HepG2 (cell line): ENCODE results near the gene FOXN3. TPM values are rescaled to one million over a fixed set of nuclear protein-coding genes. Genes with fewer than 3 reads are reported as not detected.

Experiments
- ATAC-seq: fragments of 200-7000 bp; cut with Tn5 transposase; 3 replicates; pipeline ENCODE4 v1.9.1; 2020; ENCODE audit warnings: mild to moderate bottlenecking, moderate library complexity
- BruUV-seq: library from RNA; stranded (reverse); fragments of 400-500 nt; replicated peaks from 2 replicates; lab custom pipeline; 2021; lab: Mats Ljungman, UMichigan
- CTCF ChIA-PET: fragments of 300-600 bp; formaldehyde crosslinking; extraction: SDS; loops from one replicate; lab custom pipeline; 2021; ENCODE audit warnings: low total read pairs, inconsistent platforms, low intra/inter-chr PET ratio; lab: Yijun Ruan, JAX
- POLR2A ChIA-PET: fragments of 350-600 bp; sonication (Branson Sonifier 250); formaldehyde crosslinking; loops from one replicate; lab custom pipeline; 2020; ENCODE audit warnings: antibody characterized with exemption, inconsistent platforms; lab: Yijun Ruan, JAX
- DNase-seq: peaks from one replicate; pipeline ENCODE4 v3.0.0-alpha.2; 2015; ENCODE audit warnings: low spot score
- FAIRE-seq: peaks from 3 replicates; lab custom pipeline; 2011; peaks lifted over from hg19 to GRCh38; lab: Jason Lieb, UNC
- H2AFZ ChIP-seq: one replicate; pipeline ENCODE4 v1.6.1; 2011; ENCODE audit warnings: low read length, inconsistent platforms
- H3K27ac ChIP-seq: fragments of 300-600 bp; 3 replicates; pipeline ENCODE4 v1.8.0; 2011; ENCODE audit warnings: mixed run types, mild to moderate bottlenecking, mixed read lengths, low read length, inconsistent platforms; ENCODE audit not compliant: insufficient read depth; ENCODE audit errors: extremely low read length
- H3K27me3 ChIP-seq, 2 experiments: fragments of 200-600 bp in 1 of 2; 2 replicates in 1 of 2; 3 replicates in 1 of 2; pipeline versions ENCODE4 v1.6.0 to v1.8.0; 2011; ENCODE audit warnings: low read length in 2 of 2, mild to moderate bottlenecking in 2 of 2, moderate library complexity in 2 of 2, inconsistent platforms in 1 of 2; ENCODE audit not compliant: insufficient read depth in 2 of 2, control insufficient read depth in 1 of 2
- H3K36me3 ChIP-seq, 2 experiments: fragments of 200-600 bp in 1 of 2; replicated peaks in 1 of 2; 2 replicates in 1 of 2; 3 replicates in 1 of 2; pipeline versions ENCODE4 v1.5.1 to v1.8.0; 2011; ENCODE audit warnings: low read length in 2 of 2, inconsistent platforms in 1 of 2; ENCODE audit not compliant: insufficient read depth in 2 of 2, control insufficient read depth in 1 of 2
- H3K4me1 ChIP-seq: 2 replicates; pipeline ENCODE4 v1.5.1; 2012; ENCODE audit warnings: low read length, inconsistent platforms; ENCODE audit not compliant: insufficient read depth
- H3K4me2 ChIP-seq: 2 replicates; pipeline ENCODE4 v1.6.0; 2011; ENCODE audit warnings: low read depth, low read length, inconsistent platforms
- H3K4me3 ChIP-seq, 3 experiments: fragments of 200-600 bp in 1 of 3; sonication (generic), shearing (Covaris generic) in 1 of 3; replicated peaks in 1 of 3; 2 replicates each; pipeline ENCODE4 v1.5.1; 2011 to 2016; ENCODE audit warnings: low read length in 3 of 3, inconsistent platforms in 2 of 3, low read depth in 2 of 3, mild to moderate bottlenecking in 2 of 3, control low read depth in 1 of 3, mixed read lengths in 1 of 3; ENCODE audit not compliant: insufficient read depth in 1 of 3
- H3K79me2 ChIP-seq: one replicate; pipeline ENCODE4 v1.6.1; 2011; ENCODE audit warnings: low read length, inconsistent platforms; ENCODE audit not compliant: insufficient read depth
- H3K9ac ChIP-seq: 2 replicates; pipeline ENCODE4 v1.6.0; 2011; ENCODE audit warnings: mild to moderate bottlenecking, low read depth, low read length, inconsistent platforms; ENCODE audit not compliant: insufficient read depth
- H3K9me3 ChIP-seq: 2 replicates; pipeline ENCODE4 v1.5.1; 2012; ENCODE audit warnings: mild to moderate bottlenecking, low read length
- H4K20me1 ChIP-seq: 2 replicates; pipeline ENCODE4 v1.6.0; 2011; ENCODE audit warnings: inconsistent platforms, mild to moderate bottlenecking, low read length, moderate library complexity; ENCODE audit not compliant: insufficient read depth
- HMG20B ChIP-seq: conservative IDR thresholded peaks from 2 replicates; pipeline ENCODE4 v1.6.1; 2016; ENCODE audit warnings: missing genetic modification reagents, missing compliant biosample characterization
- MBNL3 ChIP-seq: fragments of 250-450 bp; sonication (Bioruptor Pico); conservative IDR thresholded peaks from 2 replicates; pipeline ENCODE4 v1.8.0; 2022; ENCODE audit warnings: mild to moderate bottlenecking, inconsistent platforms
- NCOR1 ChIP-seq: fragments of 200-600 bp; sonication (generic); IDR thresholded peaks from 2 replicates; pipeline ENCODE4 v1.7.0; 2017; ENCODE audit warnings: antibody characterized with exemption, low read length, borderline replicate concordance
- RFXAP ChIP-seq: sonication (generic); formaldehyde crosslinking; IDR thresholded peaks from 2 replicates; pipeline ENCODE4 v1.4.0; 2020; ENCODE audit warnings: missing genetic modification reagents, borderline replicate concordance
- SMAD3 ChIP-seq: sonication (generic); formaldehyde crosslinking; IDR thresholded peaks from 2 replicates; pipeline ENCODE4 v1.4.0; 2020; ENCODE audit warnings: missing genetic modification reagents
- TARDBP ChIP-seq: sonication (generic); formaldehyde crosslinking; IDR thresholded peaks from 2 replicates; pipeline ENCODE4 v1.8.0; 2022; ENCODE audit warnings: mild to moderate bottlenecking, missing genetic modification reagents
- ZBTB7A ChIP-seq: sonication (generic); formaldehyde crosslinking; IDR thresholded peaks from 2 replicates; pipeline ENCODE4 v1.8.0; 2022; ENCODE audit warnings: mild to moderate bottlenecking, missing genetic modification reagents
- ZNF124 ChIP-seq: sonication (generic); formaldehyde crosslinking; IDR thresholded peaks from 2 replicates; pipeline ENCODE4 v1.4.0; 2020; ENCODE audit warnings: missing genetic modification reagents
- ZNF350 ChIP-seq: sonication (generic); formaldehyde crosslinking; IDR thresholded peaks from 2 replicates; pipeline ENCODE4 v1.4.0; 2020; ENCODE audit warnings: mild to moderate bottlenecking, low read depth, missing genetic modification reagents, borderline replicate concordance
- ZNF414 ChIP-seq: sonication (generic); formaldehyde crosslinking; IDR thresholded peaks from 2 replicates; pipeline ENCODE4 v1.5.0; 2020; ENCODE audit warnings: missing genetic modification reagents
- ZNF547 ChIP-seq: sonication (generic); formaldehyde crosslinking; IDR thresholded peaks from 2 replicates; pipeline ENCODE4 v1.5.1; 2020; ENCODE audit warnings: mild to moderate bottlenecking, missing genetic modification reagents
- ZNF576 ChIP-seq: sonication (generic); formaldehyde crosslinking; IDR thresholded peaks from 2 replicates; pipeline ENCODE4 v1.4.0; 2020; ENCODE audit warnings: mild to moderate bottlenecking, missing genetic modification reagents
- ZNF775 ChIP-seq: sonication (generic); formaldehyde crosslinking; IDR thresholded peaks from 2 replicates; pipeline ENCODE4 v1.4.0; 2020; ENCODE audit warnings: missing genetic modification reagents, mild to moderate bottlenecking, moderate library complexity, borderline replicate concordance
- ZNF839 ChIP-seq: sonication (generic); formaldehyde crosslinking; IDR thresholded peaks from 2 replicates; pipeline ENCODE4 v1.4.0; 2020; ENCODE audit warnings: missing genetic modification reagents, mild to moderate bottlenecking, borderline replicate concordance
- WGBS: methylation state at CpG from one replicate; pipeline ENCODE4 v1.1.6; 2017; ENCODE audit warnings: low lambda C conversion rate; 5-methylcytosine and 5-hydroxymethylcytosine counted together
- in situ Hi-C: cut with HindIII; loops from 2 replicates; pipeline ENCODE4 v1.10.0; 2017; ENCODE audit warnings: low pct_unique_long_range_greater_than_20kb; ENCODE audit not compliant: extremely low pct_ligation_motif_present
- intact Hi-C: fragments of 100-400 bp; cut with micrococcal nuclease; formaldehyde crosslinking; loops from one replicate; pipeline ENCODE4 v1.10.0; 2022; ENCODE audit not compliant: unreplicated experiment
- polyA plus RNA-seq, 8 experiments: library from polyadenylated mRNA; depleted of rRNA in 3 of 8; stranded (reverse) in 7 of 8; unstranded in 1 of 8; fragments of >200 nt; fragmentation: Illumina TruSeq in 4 of 8; extraction: Trizol in 4 of 8; gene quantifications; 2 replicates each; pipeline versions ENCODE4 v1.2.1 to v1.2.3, GENCODE V29; 2011 to 2016; ENCODE audit warnings: low read depth in 4 of 8, missing spikeins in 1 of 8, mixed read lengths in 1 of 8; ENCODE audit not compliant: insufficient read depth in 1 of 8
- total RNA-seq, 5 experiments: library from RNA; depleted of rRNA; stranded (reverse); fragments of >200 nt; fragmentation: Illumina TruSeq; extraction: Trizol; gene quantifications; 2 replicates each; pipeline ENCODE4 v1.2.3, GENCODE V29; 2016; ENCODE audit warnings: low read depth in 1 of 5
- TF ChIP-seq, protein P1 (sequence below): sonication (generic); formaldehyde crosslinking; conservative IDR thresholded peaks from 2 replicates; pipeline ENCODE4 v1.8.0; 2022; ENCODE audit warnings: missing genetic modification reagents
- TF ChIP-seq, protein P2 (sequence below): sonication (generic); formaldehyde crosslinking; IDR thresholded peaks from 2 replicates; pipeline ENCODE4 v1.5.0; 2020; ENCODE audit warnings: missing genetic modification reagents
- TF ChIP-seq, protein P3 (sequence below): sonication (generic); formaldehyde crosslinking; IDR thresholded peaks from 2 replicates; pipeline ENCODE4 v1.4.0; 2020; ENCODE audit warnings: missing genetic modification reagents, mild to moderate bottlenecking, borderline replicate concordance

FOXN3 gene
- total and polyA plus RNA-seq, 2 of the 13 experiments (the other 11 are each of a cell fraction or from before 2014, with no cell fraction given), result 32.4 to 70.2 TPM

GRCh38 chr14:89114109-89114508 is 302.9 kb downstream of the FOXN3 start (continued):
- TF ChIP-seq, protein P1, sequence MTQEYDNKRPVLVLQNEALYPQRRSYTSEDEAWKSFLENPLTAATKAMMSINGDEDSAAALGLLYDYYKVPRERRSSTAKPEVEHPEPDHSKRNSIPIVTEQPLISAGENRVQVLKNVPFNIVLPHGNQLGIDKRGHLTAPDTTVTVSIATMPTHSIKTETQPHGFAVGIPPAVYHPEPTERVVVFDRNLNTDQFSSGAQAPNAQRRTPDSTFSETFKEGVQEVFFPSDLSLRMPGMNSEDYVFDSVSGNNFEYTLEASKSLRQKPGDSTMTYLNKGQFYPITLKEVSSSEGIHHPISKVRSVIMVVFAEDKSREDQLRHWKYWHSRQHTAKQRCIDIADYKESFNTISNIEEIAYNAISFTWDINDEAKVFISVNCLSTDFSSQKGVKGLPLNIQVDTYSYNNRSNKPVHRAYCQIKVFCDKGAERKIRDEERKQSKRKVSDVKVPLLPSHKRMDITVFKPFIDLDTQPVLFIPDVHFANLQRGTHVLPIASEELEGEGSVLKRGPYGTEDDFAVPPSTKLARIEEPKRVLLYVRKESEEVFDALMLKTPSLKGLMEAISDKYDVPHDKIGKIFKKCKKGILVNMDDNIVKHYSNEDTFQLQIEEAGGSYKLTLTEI (CRISPR knock-in tag), result no peak
- no peak for TF ChIP-seq RFXAP (CRISPR knock-in tag)

GRCh38 chr14:89112720-89113119 is 304.3 kb downstream of the FOXN3 start:
- in situ Hi-C loops, result no loop called here
- ATAC-seq (no peak), FAIRE-seq (no peak), DNase-seq (no peak)
- ChIA-PET POLR2A (no interaction called here), CTCF (no interaction called here)
- peaks cover 0 to 3% of the 10 kb centered on the region in 2 experiments; a peak in 1 of 5 replicates for H3K27me3 ChIP-seq
- 65% methylated on average over 9 of the region's 18 CpGs for WGBS
- no peaks in the 10 kb centered on the region for H4K20me1 ChIP-seq
- H3K4me1 ChIP-seq, result peaks cover 7% of the 10 kb centered on the region; the same call in 1 of the 2 replicates
- no peak overlapping the region for H3K4me2 ChIP-seq
- H2AFZ ChIP-seq, result no peak overlapping the region
- H3K9ac ChIP-seq, result no peak overlapping the region
- H3K4me3 ChIP-seq, result no peak overlapping the region
- no peaks in the 10 kb centered on the region for H3K36me3 ChIP-seq
- H3K9me3 ChIP-seq, result no peaks in the 10 kb centered on the region
- BruUV-seq, result TSS peak; percentile 69
- no peaks in the 10 kb centered on the region for H3K79me2 ChIP-seq
- no peak overlapping the region for H3K27ac ChIP-seq
- intact Hi-C loops, result no loop called here
- TF ChIP-seq ZNF576 (CRISPR knock-in tag) (no peak), MBNL3 (CRISPR knock-in tag) (no peak), SMAD3 (CRISPR knock-in tag) (no peak), ZNF414 (CRISPR knock-in tag) (no peak), ZNF839 (CRISPR knock-in tag) (no peak), ZNF350 (CRISPR knock-in tag) (no peak), ZNF124 (no peak), TARDBP (CRISPR knock-in tag) (no peak), ZNF547 (CRISPR knock-in tag) (no peak), NCOR1 (no peak), HMG20B (CRISPR knock-in tag) (no peak), ZBTB7A (CRISPR knock-in tag) (no peak), ZNF775 (no peak)
- TF ChIP-seq, protein P2, sequence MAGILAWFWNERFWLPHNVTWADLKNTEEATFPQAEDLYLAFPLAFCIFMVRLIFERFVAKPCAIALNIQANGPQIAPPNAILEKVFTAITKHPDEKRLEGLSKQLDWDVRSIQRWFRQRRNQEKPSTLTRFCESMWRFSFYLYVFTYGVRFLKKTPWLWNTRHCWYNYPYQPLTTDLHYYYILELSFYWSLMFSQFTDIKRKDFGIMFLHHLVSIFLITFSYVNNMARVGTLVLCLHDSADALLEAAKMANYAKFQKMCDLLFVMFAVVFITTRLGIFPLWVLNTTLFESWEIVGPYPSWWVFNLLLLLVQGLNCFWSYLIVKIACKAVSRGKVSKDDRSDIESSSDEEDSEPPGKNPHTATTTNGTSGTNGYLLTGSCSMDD (CRISPR knock-in tag), result no peak
- TF ChIP-seq, protein P3, sequence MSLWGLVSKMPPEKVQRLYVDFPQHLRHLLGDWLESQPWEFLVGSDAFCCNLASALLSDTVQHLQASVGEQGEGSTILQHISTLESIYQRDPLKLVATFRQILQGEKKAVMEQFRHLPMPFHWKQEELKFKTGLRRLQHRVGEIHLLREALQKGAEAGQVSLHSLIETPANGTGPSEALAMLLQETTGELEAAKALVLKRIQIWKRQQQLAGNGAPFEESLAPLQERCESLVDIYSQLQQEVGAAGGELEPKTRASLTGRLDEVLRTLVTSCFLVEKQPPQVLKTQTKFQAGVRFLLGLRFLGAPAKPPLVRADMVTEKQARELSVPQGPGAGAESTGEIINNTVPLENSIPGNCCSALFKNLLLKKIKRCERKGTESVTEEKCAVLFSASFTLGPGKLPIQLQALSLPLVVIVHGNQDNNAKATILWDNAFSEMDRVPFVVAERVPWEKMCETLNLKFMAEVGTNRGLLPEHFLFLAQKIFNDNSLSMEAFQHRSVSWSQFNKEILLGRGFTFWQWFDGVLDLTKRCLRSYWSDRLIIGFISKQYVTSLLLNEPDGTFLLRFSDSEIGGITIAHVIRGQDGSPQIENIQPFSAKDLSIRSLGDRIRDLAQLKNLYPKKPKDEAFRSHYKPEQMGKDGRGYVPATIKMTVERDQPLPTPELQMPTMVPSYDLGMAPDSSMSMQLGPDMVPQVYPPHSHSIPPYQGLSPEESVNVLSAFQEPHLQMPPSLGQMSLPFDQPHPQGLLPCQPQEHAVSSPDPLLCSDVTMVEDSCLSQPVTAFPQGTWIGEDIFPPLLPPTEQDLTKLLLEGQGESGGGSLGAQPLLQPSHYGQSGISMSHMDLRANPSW, result no peak
